ENCODE data around the gene TCF7L1.

The TCF7L1 gene

DNA sequence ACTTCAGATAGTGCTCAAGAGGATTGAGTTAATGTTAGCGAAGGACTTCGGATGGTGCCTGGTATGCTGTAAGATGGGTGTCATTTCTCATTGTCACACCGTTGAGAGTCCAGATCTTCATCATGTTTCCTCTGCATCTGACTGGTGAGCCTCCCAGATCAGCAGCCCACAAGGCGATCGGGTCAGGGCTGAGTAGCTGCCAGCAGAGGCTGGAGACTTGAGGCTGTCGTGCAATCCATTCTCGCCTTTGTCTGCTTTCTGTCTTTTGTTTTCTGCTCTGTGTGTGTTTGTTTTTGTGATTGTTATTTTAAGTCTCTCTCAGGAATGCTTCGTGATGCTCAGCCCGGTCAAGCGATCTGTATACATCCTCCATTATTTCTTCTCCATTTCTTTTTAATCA, 98.8 kb downstream of the TCF7L1 start:
- no peak for DNase-seq

DNA sequence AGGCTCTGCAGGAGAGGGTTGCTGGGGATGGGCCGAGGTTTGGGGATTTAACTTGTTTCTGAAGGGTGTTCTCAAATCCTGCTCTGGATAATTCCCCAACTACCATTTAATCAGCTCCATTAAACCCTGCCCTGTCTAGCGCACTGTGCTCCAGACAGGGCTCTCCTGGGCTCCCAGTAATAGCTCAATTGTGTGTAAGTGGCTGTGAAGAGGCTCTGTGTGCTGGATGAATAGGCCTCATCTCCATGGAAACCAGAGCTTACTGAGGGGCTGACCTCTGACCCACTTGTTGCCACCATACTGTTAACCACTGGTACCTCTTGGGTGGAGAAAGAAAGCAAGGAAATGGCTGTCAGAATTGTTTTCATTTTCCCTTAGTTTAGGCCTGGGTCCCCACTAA, 101.7 kb downstream of the TCF7L1 start:
- no peak for DNase-seq

DNA sequence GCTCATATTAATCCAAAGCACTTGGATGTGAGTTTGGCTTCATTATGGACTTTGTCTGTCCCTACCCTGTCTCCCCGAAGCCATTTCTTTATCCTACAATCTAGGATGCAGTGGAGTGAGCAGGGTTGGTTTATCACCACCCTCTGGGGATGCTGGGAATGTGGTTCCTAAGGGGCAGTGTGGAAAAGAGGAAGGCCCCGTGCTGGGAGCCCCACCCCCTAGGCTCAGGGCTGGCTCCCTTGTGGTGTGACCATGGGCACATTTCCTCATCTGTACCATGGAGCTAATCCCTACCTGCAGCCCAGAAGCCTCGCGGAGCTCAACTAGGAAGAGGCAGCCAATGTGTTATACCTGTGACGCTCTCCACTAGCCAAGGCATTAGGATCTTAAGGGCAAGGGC, 102.1 kb downstream of the TCF7L1 start:
- no peak for DNase-seq

DNA sequence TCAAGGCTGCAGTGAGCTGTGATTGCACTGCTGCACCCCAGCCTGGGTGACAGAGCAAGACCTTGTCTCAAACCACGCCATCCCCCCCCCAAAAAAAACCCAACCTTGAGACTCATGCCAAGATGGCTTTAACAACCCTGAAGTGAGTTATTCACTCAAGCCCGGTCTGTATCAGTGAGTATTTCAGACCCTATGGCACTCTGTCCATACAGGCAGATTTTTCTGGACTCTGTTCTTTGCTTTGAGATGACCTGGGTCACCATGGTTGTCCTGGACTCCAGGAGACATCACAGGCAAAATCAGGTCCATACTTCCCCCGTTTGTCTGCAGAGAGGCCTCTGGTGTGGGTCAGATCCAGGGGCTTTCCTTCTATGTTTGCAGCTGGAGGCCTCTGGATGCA, 102.9 kb downstream of the TCF7L1 start:
- no peak for DNase-seq

DNA sequence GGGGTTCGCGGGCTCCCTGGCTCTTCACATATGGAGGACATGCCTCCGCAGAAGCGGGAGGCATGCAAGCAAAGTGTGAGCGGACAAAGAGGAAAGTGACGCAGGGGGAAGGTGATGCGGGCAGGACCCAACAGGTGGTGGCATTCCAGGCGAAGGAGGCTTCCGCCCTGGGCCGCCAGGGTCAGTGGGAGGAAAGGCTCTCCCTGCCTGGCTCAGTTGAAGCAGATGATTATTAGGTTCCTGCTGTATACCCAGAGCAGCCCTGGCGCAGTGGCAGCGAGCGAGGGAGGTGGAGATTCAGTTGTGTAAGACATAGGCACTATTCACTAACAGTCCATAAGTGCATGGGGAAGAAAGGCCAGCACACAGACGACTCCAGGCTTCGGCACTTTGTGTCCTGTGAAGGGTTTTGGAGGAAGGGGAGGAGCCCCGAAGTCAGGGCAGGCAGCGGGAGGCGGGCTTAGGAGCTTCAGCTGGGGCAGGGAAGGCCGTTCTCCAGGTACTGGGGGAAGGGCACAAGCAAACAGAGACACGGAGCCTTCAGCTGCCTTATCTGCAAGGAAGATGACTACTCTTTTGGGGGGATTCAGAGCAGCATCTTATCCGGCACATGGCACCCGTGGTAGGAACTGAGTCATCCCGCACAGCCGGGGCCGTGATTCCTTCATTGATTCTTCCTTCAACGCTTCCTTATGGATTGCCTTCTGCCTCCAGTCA, 104.8 kb downstream of the TCF7L1 start:
- DNase-seq: no peak

DNA sequence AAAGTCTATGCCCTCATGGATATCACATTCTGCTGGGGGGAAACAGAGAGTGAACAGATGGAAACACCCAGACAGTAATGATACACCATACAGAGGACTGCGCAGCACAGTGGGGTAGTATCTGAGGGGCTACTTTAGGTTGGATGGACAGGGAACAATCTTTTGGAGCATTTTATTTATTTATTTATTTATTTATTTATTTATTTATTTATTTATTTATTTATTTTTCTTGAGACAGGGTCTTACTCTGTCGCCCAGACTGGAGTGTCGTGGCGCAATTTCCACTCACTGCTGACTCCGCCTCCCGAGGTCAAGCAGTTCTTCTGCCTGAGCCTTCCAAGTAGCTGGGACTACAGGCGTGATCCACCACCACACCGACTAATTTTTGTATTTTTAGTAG, 105.4 kb downstream of the TCF7L1 start:
- DNase-seq: no peak

DNA sequence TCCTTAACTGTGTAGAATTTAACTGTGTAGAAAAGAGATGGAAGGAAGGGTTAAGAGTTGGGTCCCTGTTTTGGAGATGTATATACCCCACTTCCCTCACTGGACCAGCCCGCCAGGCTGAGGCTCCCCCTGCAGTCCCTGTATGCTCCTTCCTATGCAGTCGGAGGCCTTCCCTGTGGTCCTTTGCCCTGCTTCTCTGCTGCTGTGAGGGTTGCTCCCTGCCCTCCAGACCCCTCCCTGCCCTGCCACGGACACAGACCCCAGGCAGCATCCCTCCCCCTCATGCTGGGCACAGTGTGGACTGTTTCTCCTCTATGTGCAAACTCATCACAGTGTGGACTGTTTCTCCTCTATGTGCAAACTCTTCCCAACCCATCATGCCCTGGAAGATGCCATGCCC, 105.9 kb downstream of the TCF7L1 start:
- no peak for DNase-seq

DNA sequence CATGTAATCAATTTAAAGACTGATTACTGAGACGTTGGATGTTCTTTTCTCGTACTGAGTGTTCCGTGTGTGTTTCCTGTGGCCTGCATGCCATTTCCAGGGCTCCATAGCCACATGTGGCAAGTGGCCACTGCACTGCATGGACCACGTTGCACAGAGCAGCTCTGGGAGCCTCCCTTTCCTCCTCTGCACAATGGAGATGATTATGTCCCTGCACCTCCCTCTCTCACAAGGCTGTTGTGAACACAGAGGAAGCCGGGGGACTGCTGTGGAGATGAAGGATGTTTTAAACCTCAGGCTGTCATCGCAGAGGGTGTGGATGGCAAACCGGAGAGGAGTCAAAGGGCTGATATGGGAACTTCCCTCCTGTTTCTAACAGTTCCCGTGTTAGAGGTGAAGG, 106.9 kb downstream of the TCF7L1 start:
- DNase-seq: no peak

DNA sequence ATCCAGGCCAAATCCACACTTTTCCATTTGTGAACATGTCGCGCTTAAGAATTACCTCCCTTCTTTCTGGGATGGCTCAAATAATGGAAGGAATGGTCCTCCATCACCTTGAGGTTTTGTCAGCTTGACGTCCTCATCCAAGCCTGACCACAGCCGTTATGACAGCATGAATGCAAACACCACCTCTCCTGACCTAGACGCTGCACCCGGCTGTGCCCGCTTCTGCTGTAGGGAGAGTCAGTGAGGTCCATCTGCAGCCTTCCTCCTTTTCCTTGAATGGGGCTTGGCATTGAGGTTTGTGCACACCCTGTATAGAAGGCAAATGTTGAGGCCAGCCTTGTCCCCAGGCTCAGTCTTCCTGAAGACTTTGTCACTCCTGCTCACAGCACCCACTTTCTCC, 109.1 kb downstream of the TCF7L1 start:
- no peak for DNase-seq

DNA sequence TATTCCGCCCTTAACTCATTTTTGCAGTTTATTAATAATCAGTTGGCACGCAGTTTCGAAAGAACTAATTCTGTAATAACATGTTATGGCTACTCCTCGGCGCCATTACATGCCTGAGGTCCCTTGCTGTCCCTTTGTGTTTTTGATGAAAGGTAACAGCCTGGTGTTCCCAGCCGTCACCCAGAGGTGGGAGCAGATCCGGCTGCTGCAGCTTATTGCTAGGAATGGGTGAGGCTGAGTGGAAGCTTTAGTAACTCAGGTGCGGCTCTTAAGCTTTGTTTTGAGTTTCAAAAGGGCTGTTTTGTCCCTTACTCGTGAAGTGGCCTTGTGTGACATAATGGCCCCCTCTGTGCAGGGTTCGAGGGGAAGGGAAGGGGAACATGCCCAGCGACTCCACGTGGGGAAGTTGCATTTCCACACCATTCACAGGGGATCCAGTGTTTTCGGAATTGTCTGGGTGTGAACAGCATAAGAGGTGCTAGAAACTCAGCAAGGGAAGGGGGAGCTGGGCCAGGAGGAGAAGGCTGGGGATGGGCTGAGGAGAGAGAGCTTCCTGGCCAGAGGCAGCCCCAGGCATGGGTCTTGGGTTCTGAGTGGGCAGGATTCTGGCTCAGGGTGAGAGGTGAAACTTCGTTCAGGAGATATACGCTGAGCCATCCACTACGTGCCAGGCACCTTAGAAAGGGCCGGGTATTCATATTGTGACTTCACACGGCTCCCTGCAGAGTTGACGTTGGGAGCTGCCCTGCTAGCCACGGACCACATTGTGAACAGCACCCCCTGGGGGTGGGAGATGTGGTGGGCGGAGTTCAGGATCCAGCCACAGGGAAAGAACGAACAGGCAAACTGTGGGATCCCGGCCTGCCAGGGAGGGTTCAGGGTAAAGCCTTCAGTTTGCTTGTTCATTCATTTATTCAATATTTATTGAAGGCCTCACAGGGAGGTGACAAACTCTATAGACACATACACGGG, 110.2 kb downstream of the TCF7L1 start:
- DNase-seq: no peak

DNA sequence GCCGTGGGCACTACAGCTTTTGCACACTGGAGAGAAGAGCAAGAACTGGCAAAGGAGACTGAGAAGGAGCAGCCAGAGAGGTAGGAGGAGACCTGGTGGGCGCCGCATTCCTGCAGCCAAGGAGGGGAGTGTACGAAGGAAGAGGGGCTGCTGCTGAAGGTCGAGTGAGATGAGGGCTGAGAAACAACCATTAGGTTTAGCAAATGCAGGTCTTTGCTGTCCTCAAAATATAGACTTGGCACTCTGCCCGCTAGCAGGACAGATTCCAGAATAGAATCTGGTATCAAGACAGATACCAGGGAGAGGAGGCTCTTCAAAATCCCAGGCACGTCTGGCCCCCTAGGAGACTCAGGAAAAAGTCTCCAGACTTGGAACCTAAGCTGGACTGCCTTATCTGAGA, 111.6 kb downstream of the TCF7L1 start:
- DNase-seq: no peak

DNA sequence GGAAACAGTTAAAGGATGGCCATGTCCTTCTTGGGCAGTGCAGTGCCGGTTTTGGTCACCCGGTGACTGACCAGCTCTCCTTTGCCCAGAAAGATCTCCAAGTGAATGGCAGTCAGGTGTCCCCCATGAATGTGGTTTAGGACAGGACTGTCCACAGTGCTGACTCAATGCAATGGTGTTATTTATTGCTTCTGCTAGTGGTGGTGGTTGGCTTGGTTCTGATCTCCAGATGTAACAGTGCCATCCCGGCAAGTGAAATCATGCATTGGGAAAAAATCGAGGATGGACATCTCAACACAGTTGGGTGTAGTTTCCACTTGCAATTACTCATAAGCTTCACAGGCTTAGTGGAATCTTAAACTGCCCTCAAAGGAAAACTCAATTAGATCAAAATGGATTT, 112.7 kb downstream of the TCF7L1 start:
- no peak for DNase-seq

DNA sequence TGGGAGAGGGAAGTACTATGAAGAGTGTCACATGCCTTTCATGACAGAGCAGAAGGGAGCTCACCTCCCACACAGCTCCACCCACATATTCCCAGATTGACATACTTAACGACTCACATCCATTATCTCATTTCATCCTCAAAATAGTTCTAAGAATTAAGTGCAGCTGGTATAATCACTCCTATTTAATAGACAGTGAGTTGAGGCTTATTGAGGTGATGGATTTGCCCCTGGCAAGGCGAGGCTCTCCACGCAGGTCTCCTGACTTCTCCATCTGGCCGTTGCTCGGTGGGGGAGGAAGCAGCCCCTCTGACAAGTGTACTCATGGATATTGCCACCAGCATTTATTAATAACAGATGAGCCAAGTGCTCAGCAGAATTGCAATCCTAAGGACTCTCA, 113.2 kb downstream of the TCF7L1 start:
- DNase-seq: no peak

DNA sequence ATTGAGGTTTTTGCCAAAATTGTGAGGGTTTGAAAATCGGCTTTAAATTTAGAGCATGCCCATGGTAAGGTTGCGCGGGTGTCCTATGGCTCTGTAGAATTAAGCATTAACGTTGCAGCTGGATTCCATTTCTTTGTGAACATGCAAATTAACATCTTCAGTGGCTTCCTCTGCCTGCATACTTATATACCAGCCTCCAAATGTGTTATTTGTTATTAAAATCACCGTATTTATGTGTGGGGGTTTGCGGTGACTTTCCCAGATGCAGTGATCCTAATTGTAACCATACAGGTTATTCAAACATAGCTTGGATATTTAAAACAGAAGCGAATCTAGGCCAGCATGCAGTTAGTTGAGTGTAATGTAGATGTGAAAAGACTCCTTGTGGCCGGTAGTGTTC, 114.4 kb downstream of the TCF7L1 start:
- no peak for DNase-seq

DNA sequence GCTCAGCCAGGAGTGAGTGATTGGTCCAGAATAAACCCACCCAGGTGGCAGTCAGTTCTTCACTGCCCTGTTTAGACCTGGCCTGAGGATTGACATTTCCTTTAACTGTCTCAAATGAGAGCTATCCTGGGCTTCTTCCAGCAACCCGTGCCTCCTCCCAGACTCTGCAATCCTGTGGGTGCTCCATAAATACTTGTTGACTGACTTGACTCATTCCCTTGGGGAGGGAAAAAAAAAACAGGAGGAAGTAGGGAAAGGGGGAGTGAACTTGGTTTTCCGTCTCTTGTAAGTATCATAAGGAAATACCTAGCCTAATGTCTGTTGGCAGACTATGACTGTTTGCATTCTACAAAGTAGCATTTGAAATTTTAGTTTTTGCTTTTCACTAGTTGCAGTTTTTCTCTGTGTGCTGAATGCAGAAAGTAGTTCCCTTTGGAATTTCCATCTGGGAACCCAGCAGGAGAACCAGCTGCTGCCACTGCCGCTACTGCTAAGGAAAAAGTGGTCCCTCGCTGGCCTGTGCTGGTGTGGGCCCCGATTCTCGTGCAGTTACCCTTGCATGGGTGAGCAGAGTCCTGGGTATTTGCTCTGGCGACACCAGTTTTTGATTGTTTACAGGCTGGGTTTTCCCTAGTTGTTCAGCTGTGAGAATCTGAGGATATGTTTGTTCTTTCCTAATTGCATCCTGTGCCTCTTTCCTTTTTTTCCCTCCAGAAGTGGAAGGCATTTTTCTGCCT, 115.7 kb downstream of the TCF7L1 start:
- DNase-seq: no peak

DNA sequence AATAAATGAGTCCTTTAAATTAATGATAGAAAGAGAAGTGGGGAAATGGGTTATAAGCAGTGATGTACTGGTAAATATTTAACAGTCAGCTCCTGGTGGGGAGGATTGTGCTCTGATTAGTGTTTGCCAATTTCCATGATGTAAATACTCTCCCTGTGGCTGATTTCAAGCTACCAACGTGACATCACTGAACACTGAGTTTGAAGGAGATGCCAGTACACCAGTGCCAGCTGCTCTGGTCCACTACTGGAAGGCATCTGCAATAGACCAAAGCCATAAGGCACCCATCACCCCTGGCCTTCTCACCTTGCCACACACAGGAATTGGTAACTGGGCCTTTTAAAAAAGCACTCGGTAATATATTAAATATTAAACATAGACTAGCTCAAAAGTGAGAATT, 116.9 kb downstream of the TCF7L1 start:
- DNase-seq: no peak

DNA sequence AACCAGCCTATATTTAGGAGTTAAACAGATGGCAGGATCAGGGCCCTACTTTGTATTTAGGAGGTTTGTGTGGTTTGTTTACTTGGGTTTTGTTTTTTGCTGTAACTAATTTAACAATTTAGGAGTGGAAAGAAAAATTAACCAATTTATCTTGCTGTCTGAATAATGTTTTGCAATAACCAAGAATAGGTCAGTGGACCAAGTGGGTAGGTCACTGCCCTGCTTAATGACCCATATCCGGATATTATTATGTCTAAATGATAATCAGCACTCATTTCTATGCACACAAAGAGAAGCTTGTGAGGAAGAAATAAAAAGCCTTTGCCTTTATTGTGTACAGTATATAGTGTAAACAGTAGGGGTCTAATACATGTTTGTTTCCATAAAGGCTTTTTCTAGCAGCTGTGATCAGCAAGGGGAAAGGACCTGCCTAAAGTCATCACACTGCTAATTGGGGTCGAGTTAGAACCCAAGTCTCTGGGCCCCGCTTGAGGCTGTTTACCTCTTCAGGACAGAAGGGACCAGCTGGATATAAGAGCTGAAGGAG, 118.0 kb downstream of the TCF7L1 start:
- no peak for DNase-seq

DNA sequence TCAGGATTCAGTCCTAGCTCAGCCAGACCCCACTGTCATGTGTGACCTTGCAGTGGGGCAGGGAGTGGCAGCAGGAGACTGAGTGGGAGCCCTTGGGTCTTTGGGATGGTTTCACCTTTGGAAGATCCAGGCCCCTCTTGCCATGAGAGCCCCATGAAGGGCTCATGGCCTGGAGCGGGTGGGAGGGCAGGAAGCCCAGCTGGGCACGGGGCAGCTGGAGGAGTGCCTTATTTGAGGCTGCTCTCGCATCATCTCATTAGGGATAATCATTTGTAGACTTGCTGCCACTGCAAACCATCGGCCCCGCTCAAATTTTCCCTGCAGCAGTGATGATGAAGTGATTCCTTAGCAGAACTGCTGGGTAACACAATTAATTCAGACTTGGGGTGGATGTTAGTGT, 120.7 kb downstream of the TCF7L1 start:
- no peak for DNase-seq

DNA sequence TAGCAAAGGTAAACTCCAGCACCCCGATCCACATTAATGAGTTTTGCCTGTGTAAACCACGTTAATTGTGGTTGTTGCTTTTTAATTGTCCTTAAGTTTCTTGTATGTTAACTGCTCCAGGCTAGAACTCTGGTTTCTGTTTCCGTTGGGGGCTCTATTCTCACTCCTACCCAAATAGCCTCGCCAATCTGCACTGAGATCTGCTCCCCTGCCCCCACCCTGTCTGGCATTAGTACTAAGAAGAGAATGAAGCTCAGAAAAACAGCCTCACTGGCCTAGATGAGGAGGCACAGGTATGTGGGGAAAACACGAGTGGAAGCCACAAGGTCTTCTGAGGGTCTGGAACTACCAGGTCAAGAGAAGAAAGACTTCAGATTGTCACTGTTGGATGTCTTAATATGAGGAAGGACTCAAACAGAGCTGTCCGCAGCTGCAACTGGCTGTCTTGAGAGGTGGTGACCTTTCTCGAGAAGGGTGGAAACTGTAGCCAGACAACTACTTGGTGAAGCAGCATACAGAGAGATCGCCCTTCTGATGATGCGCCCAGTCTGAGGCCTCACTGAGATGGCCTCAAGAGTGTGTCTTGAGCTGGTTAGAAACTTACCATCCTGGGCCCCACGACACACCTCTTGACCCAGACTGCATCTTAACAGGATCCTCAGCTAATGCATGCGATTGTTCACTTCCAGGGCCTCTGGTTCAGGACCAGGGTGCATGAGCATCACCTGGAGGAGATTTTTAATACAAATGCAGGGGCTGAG, 121.5 kb downstream of the TCF7L1 start:
- DNase-seq: no peak

DNA sequence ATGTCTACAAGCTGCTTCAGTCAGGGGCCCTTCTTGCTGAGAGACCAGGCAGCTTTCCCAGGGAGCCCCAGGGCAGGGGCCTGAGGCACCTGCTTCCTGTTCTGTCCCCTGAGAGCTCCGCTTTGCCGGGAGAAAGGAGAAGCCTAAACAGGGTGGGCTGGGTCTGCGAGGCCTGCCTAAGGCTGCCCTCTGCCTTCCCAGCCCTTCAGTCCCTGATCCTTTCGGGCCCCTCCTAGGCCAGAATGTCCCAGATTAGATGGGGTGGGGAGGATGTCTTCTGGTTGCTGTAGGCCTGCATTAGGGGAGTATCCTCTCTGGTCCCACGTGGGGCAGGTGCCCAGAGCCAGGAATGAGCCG, 122.2 kb downstream of the TCF7L1 start:
- no peak for DNase-seq

DNA sequence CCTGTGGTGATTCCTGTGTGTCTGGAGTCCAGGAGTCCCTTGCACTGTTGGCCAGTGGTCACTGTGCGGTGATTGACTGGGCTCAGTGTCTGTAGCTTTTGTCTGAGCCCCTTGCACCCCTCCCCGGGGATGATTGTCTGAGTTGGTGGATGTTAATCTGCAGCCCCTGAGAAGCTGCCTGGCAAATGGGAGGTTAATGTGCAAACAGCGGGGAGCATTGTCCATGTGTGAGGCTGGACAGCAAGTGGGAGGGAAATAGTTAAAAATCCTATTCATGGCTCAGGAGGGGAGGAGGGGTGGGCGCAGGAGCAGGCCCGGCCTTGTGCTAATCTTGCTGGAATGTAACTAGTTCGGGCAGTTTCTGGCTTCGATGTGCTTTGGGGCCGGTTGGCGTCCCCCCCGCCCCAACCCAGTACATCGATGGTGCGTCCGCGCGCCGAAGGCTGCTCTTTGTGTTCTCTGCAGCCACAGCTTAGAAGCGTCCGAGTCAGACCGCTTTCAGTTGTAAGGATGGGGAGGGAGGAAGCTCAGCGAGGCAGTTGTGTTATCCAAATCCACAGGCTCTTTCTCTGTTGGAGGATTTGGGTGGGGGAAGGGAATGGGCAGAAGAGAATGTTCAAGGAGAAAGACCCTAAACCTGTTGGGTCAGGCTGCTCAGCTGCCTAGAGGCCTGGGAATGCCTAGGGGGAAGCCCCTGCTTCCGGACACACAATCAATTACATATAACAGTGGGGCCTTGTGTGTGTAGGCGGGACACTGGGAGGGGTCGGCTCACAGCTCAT, 122.8 kb downstream of the TCF7L1 start:
- DNase-seq: no peak

Measured in SIG-M5 (cell line).